ENCODE measurements around the gene ZSWIM6.

GRCh38 chr5:61290791-61291210 is 41.3 kb upstream of the ZSWIM6 start:
- TF ChIP-seq CTCF (IDR thresholded peaks at IDR 0.05; ENCODE audit: insufficient read depth, low read depth, low read length): no peak
- no peak for TF ChIP-seq EZH2 (IDR thresholded peaks at IDR 0.05; ENCODE audit: insufficient read depth, low read length)
